ENCODE results near the gene RNPEP. TPM values are rescaled to one million over a fixed set of nuclear protein-coding genes. Genes with fewer than 3 reads are reported as not detected.

Gene RNPEP
- polyA plus RNA-seq, 1 of the 3 experiments (the other 2 are of a cell fraction), result 46.7 TPM

GRCh38 chr1:202013603-202014002, 31.2 kb downstream of the RNPEP start:
- CTCF ChIA-PET, result interaction anchor here (1.1 to 20.4 kb wide), 4 partner anchors 14 to 109 kb away, joined by 3 to 411 read pairs (median 42); partner anchors contain the start of gene GPR37L1
- 78% methylated on average over 10 of the region's 12 CpGs for WGBS (ENCODE audit: low lambda C conversion rate)

More at GRCh38 chr1:202013603-202014002, 31.2 kb downstream of the RNPEP start:
- no peaks in the 10 kb centered on the region for H3F3A ChIP-seq (replicated peaks; ENCODE audit: insufficient read depth)
- no peak overlapping the region for H3K4me2 ChIP-seq
- H3K27me3 ChIP-seq (ENCODE audit: insufficient read depth), result no peaks in the 10 kb centered on the region
- H3K36me3 ChIP-seq (replicated peaks in 1 of 2; ENCODE audit: control insufficient read depth in 1 of 2, insufficient read depth in 2 of 2, low read length in 1 of 2), result no peaks in the 10 kb centered on the region
- H3K79me2 ChIP-seq (ENCODE audit: insufficient read depth), result no peaks in the 10 kb centered on the region
- no peak for TF ChIP-seq FOXM1 (IDR thresholded peaks at IDR 0.05; ENCODE audit: low read depth)
- no peak for TF ChIP-seq REST (IDR thresholded peaks at IDR 0.05; ENCODE audit: low read depth, low read length)
- no peak for TF ChIP-seq CTCF (IDR thresholded peaks at IDR 0.05)
- TF ChIP-seq RCOR1 (IDR thresholded peaks at IDR 0.05; ENCODE audit: low read length), result no peak
- no peak for TF ChIP-seq ELF1 (IDR thresholded peaks at IDR 0.05)
- TF ChIP-seq GABPA (IDR thresholded peaks at IDR 0.05; ENCODE audit: low read depth), result no peak
- TF ChIP-seq NRF1 (IDR thresholded peaks at IDR 0.05; ENCODE audit: low read depth, low read length), result no peak
- no peak for TF ChIP-seq JUND (IDR thresholded peaks at IDR 0.05)
- TF ChIP-seq RFX5 (IDR thresholded peaks at IDR 0.05; ENCODE audit: low read length), result no peak
- TF ChIP-seq EP300 (IDR thresholded peaks at IDR 0.05; ENCODE audit: borderline replicate concordance in 1 of 2, low read depth in 1 of 2, low read length in 1 of 2), result no peak
- no peak for TF ChIP-seq MXI1 (IDR thresholded peaks at IDR 0.05; ENCODE audit: low read depth, low read length)
- no peak for TF ChIP-seq POLR2AphosphoS5 (IDR thresholded peaks at IDR 0.05; ENCODE audit: low read depth, low read length)
- no peak for TF ChIP-seq NFIC (IDR thresholded peaks at IDR 0.05; ENCODE audit: borderline replicate concordance)
- TF ChIP-seq RXRA (IDR thresholded peaks at IDR 0.05; ENCODE audit: borderline replicate concordance, low read depth), result no peak
- TF ChIP-seq MEF2A (IDR thresholded peaks at IDR 0.05; ENCODE audit: borderline replicate concordance, low read depth), result no peak
- no peak for TF ChIP-seq TAF1 (IDR thresholded peaks at IDR 0.05; ENCODE audit: borderline replicate concordance, low read depth, low read length)
- no peak for TF ChIP-seq YY1 (IDR thresholded peaks at IDR 0.05; ENCODE audit: low read depth)
- no peak for TF ChIP-seq EZH2phosphoT487 (IDR thresholded peaks at IDR 0.05; ENCODE audit: borderline replicate concordance, low read depth)
- TF ChIP-seq USF2 (IDR thresholded peaks at IDR 0.05; ENCODE audit: borderline replicate concordance, low read depth, low read length), result no peak
- no peak for TF ChIP-seq MAX (IDR thresholded peaks at IDR 0.05; ENCODE audit: low read depth)
- no peak overlapping the region for H3K27ac ChIP-seq (ENCODE audit: low read depth in 2 of 2, low read length in 1 of 2)
- H3K9ac ChIP-seq, result no peak overlapping the region
- no peak overlapping the region for H3K4me3 ChIP-seq (ENCODE audit: low read depth in 2 of 2, low read length in 1 of 2)
- H3K9me3 ChIP-seq, result no peaks in the 10 kb centered on the region
- H3K9me2 ChIP-seq, result no peaks in the 10 kb centered on the region
- DNase-seq, result no peak
- POLR2A ChIA-PET, result no interaction called here
- no peak overlapping the region for H2AFZ ChIP-seq (ENCODE audit: low read depth)
- peaks cover 0 to 3% of the 10 kb centered on the region in 2 experiments; a peak in 1 of 4 replicates for H3K4me1 ChIP-seq (ENCODE audit: control insufficient read depth in 1 of 2, insufficient read depth in 2 of 2, low read depth in 1 of 2, low read length in 1 of 2)
- no peaks in the 10 kb centered on the region for H4K20me1 ChIP-seq (ENCODE audit: insufficient read depth)

Measured in SK-N-SH (cell line).